ENCODE measurements around the gene TOMM5. TPM values are rescaled to one million over a fixed set of nuclear protein-coding genes. Genes with fewer than 3 reads are reported as not detected.

The TOMM5 gene
- total RNA-seq, 4 donors from 2014 or later, result 75.3 to 137 (median 93.3) TPM

- H3K9me3 ChIP-seq, result no peaks in the 10 kb centered on the region
- in situ Hi-C loops (cut with MboI; ENCODE audit: low sequenced_read_pairs in 4 of 4), result no loop called here
- ATAC-seq (no peak), DNase-seq (no peak)
- no peaks in the 10 kb centered on the region for H3K4me1 ChIP-seq
- no peak for TF ChIP-seq POLR2A (IDR thresholded peaks at IDR 0.05)
- TF ChIP-seq CTCF (IDR thresholded peaks at IDR 0.05 in 4 of 5, conservative IDR thresholded peaks at IDR 0.05 in 1 of 5), result no peak
- H3K27ac ChIP-seq, result no peak overlapping the region
- H3K27me3 ChIP-seq, result no peaks in the 10 kb centered on the region
- intact Hi-C loops (cut with DNase I; ENCODE audit: low total_unique reads), result no loop called here
- H3K36me3 ChIP-seq, result no peaks in the 10 kb centered on the region
- no peak overlapping the region for H3K4me3 ChIP-seq
These were observed 27.4 kb upstream of the TOMM5 start for GRCh38 chr9:37619806-37620205.

- ATAC-seq (no peak), DNase-seq (no peak)
- no peaks in the 10 kb centered on the region for H3K9me3 ChIP-seq
- in situ Hi-C loops (cut with MboI; ENCODE audit: low sequenced_read_pairs in 4 of 4) (no loop called here), intact Hi-C loops (cut with DNase I; ENCODE audit: low total_unique reads) (no loop called here)
- no peaks in the 10 kb centered on the region for H3K27me3 ChIP-seq
- no peak overlapping the region for H3K4me3 ChIP-seq
- TF ChIP-seq POLR2A (IDR thresholded peaks at IDR 0.05), result no peak
- no peaks in the 10 kb centered on the region for H3K36me3 ChIP-seq
- no peaks in the 10 kb centered on the region for H3K4me1 ChIP-seq
- H3K27ac ChIP-seq, result no peak overlapping the region
These were observed 26.4 kb upstream of the TOMM5 start for GRCh38 chr9:37618817-37619216.

DNA sequence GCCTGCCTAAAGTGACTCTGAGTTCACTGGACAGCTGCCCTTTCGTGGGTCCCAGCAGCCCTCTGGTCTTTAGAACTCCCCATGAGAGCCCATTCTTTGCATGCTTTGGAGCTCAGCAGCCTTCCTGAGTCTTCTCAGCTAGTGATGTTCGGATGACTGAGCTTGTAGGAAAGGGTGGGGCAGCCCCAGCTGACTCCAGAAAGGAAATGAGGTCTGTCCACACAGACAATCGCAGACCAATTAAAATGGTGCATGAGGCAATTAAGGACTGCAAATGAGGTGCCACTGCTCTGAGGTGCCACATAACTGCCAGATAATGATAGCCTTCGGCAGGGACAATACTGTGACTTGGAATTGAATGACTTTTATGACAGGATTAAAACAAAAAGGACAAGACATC lies 25.4 kb upstream of the TOMM5 start:
- Histone ChIP-seq H3K9me3 (no peaks in the 10 kb centered on the region), H3K27ac (no peak overlapping the region), H3K27me3 (no peaks in the 10 kb centered on the region), H3K4me3 (no peak overlapping the region), H3K36me3 (no peaks in the 10 kb centered on the region), H3K4me1 (no peaks in the 10 kb centered on the region)
- DNase-seq (no peak), ATAC-seq (no peak)
- in situ Hi-C loops (cut with MboI; ENCODE audit: low sequenced_read_pairs in 4 of 4), result no loop called here
- TF ChIP-seq CTCF (IDR thresholded peaks at IDR 0.05 in 4 of 5, conservative IDR thresholded peaks at IDR 0.05 in 1 of 5), result no peak
- TF ChIP-seq POLR2A (IDR thresholded peaks at IDR 0.05), result no peak
- intact Hi-C loops (cut with DNase I; ENCODE audit: low total_unique reads), result no loop called here

DNA sequence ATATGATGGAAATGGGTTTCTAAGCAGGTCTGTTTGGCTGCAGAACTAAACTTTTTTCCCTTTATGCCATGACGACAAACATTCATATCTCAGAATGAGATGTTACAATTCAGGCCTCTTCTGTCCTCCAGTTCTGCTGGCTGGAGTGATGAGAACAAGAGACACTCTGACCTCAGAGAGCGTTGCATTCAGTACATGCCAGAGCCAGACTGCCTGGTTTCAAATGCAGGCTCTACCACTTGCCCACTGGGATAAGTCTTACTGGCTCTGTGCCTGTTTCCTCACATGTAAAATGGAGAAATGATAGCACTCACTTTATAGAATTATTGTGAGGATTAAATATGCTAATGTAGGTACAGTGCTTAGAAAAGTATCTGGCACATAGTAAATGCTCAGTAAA lies 24.8 kb upstream of the TOMM5 start:
- H3K27ac ChIP-seq, result no peak overlapping the region
- no peak for TF ChIP-seq CTCF (IDR thresholded peaks at IDR 0.05 in 4 of 5, conservative IDR thresholded peaks at IDR 0.05 in 1 of 5)
- TF ChIP-seq POLR2A (IDR thresholded peaks at IDR 0.05), result no peak

GRCh38 chr9:37611961-37612360 lies 19.6 kb upstream of the TOMM5 start:
- Histone ChIP-seq H3K27me3 (no peaks in the 10 kb centered on the region), H3K4me1 (no peaks in the 10 kb centered on the region), H3K36me3 (no peaks in the 10 kb centered on the region), H3K9me3 (no peaks in the 10 kb centered on the region), H3K4me3 (no peak overlapping the region), H3K27ac (no peak overlapping the region)
- in situ Hi-C loops (cut with MboI; ENCODE audit: low sequenced_read_pairs in 4 of 4), result no loop called here
- DNase-seq (no peak), ATAC-seq (no peak)
- no peak for TF ChIP-seq POLR2A (IDR thresholded peaks at IDR 0.05)
- no peak for TF ChIP-seq CTCF (IDR thresholded peaks at IDR 0.05 in 4 of 5, conservative IDR thresholded peaks at IDR 0.05 in 1 of 5)
- intact Hi-C loops (cut with DNase I; ENCODE audit: low total_unique reads), result no loop called here

More for the DNA sequence above, 24.8 kb upstream of the TOMM5 start:
- Histone ChIP-seq H3K4me3 (no peak overlapping the region), H3K27me3 (no peaks in the 10 kb centered on the region), H3K9me3 (no peaks in the 10 kb centered on the region), H3K36me3 (no peaks in the 10 kb centered on the region), H3K4me1 (no peaks in the 10 kb centered on the region)
- no peak for DNase-seq
- intact Hi-C loops (cut with DNase I; ENCODE audit: low total_unique reads), result no loop called here
- ATAC-seq, result no peak
- in situ Hi-C loops (cut with MboI; ENCODE audit: low sequenced_read_pairs in 4 of 4), result no loop called here
